Measurements from ENCODE around the gene C15orf39. TPM values are rescaled to one million over a fixed set of nuclear protein-coding genes. Genes with fewer than 3 reads are reported as not detected.
"Not testable (repeated sequence)": the region's sequence is repeated elsewhere in the genome, so short reads cannot be mapped to it uniquely, and the experiment has no call there.

Gene C15orf39
- total RNA-seq, 2 experiments from 2014 or later, result 7.4 to 8.7 TPM

DNA sequence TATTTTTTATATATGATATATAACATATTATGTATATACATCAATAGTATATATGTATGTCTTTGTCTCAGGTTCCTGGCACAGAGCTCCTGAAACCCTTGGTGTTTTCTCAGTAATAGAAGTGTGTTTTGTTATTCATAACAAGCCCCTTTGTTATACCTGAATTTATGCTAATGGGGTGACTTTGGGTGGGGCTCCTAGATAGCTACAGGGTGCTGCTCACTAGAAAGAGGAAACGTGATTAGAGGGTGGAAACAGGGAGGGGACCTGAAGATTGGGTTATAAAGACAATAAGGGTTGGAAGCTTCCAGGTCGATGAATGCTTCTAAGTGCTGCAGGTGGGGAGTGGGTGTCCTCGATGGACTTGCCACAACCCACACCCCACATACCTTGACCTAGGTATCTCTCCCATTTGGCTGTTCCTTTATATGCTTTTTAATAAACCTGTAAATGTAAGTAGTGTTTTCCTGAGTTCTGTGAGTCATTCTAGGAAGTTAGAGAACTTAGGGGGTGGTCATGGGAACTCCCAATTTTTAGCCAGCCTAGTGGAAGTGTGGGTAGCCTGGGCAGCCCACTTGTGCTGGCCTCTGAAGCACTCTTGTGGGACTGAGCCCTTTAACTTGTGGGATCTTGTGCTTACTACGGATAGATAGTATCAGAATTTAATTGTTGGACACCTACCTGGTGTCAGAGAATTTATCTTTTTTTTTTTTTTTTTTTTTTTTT lies 36.9 kb upstream of the C15orf39 start:
- Mint-ChIP-seq H3K4me1 (ENCODE audit: low read depth) (peaks cover 8% of the 10 kb centered on the region), H3K9me3 (no peaks in the 10 kb centered on the region), H3K27ac (no peak overlapping the region), H3K36me3 (ENCODE audit: low read depth) (no peaks in the 10 kb centered on the region), H3K27me3 (ENCODE audit: low read depth) (peaks cover 2% of the 10 kb centered on the region), H3K4me3 (no peak overlapping the region)
- DNase-seq, result no peak
- CTCF ChIA-PET, result no interaction called here
- intact Hi-C loops (cut with micrococcal nuclease), result no loop called here

- H3K27ac Mint-ChIP-seq; H3K36me3 Mint-ChIP-seq (ENCODE audit: low read depth); H3K9me3 Mint-ChIP-seq; H3K27me3 Mint-ChIP-seq (ENCODE audit: low read depth); intact Hi-C loops (cut with micrococcal nuclease); DNase-seq; H3K4me1 Mint-ChIP-seq (ENCODE audit: low read depth); CTCF ChIA-PET; H3K4me3 Mint-ChIP-seq: not testable (repeated sequence)
These were observed 35.1 kb upstream of the C15orf39 start for GRCh38 chr15:75166489-75167063.

DNA sequence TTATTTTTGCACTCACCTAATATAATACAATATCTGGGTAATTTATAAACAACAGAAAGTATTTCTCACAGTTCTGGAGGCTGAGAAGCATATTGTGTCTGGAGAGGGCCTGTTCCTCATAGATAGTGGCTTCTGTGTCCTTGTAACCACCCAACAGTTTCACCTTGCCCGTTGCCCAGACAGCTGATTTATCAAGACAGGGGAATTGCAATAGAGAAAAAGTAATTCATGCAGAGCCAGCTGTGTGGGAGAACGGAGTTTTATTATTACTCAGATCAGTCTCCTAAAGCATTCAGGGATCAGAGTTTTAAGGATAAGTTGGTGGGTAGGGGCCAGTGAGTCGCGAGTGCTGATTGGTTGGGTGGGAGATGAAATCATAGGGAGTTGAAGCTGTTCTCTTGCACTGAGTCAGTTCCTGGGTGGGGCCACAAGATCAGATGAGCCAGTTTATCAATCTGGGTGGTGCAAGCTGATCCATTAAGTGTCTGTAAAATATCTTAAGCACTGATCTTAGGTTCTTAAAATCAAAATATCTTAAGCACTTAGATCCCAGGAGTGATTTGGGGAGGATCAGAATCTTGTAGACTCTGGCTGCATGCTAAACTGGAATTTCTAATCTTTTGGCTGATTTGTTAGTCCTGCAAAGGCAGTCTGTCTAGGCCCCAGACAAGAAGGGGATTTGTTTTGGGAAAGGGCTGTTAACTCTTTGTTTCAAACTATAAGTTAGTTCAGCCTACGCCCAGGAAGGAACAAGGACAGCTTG lies 33.9 kb upstream of the C15orf39 start:
- H3K36me3 Mint-ChIP-seq (ENCODE audit: low read depth), result no peaks in the 10 kb centered on the region
- H3K27ac Mint-ChIP-seq, result no peak overlapping the region
- no peaks in the 10 kb centered on the region for H3K9me3 Mint-ChIP-seq
- intact Hi-C loops (cut with micrococcal nuclease), result no loop called here
- CTCF ChIA-PET, result interaction anchor here (0.9 kb wide), 1 partner anchor 34 kb away, joined by 3 read pairs; the partner anchor contains the start of gene C15orf39
- H3K4me3 Mint-ChIP-seq, result no peak overlapping the region
- no peaks in the 10 kb centered on the region for H3K27me3 Mint-ChIP-seq (ENCODE audit: low read depth)
- H3K4me1 Mint-ChIP-seq (ENCODE audit: low read depth), result peaks cover 8% of the 10 kb centered on the region
- peak; percentile 31 for DNase-seq

- H3K4me1 Mint-ChIP-seq (ENCODE audit: low read depth), result peaks cover 8% of the 10 kb centered on the region
- CTCF ChIA-PET, result interaction anchor here (0.9 kb wide), 1 partner anchor 33 kb away, joined by 3 read pairs; the partner anchor contains the start of gene C15orf39
These were observed 33.3 kb upstream of the C15orf39 start for GRCh38 chr15:75168374-75168773.

DNA sequence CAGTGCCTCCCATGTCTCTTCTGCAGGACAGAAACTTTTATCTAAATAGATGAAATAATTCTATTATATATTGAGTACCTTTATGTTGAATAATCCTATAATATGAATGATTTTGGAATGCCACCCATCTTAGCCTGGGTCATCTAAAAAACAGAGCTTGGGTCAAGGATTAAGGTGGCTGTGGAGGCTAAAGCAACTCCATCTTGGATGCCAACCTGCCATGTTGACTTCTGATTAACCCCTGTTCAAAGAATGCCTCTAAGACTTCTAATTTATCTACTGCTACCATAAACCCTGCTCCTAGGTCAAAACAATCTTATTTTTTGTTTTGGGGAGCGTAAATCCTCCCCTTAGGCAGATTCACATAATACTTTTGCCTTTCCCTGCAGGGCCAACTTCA lies 31.5 kb upstream of the C15orf39 start:
- no peak overlapping the region for H3K27ac Mint-ChIP-seq
- H3K36me3 Mint-ChIP-seq (ENCODE audit: low read depth), result no peaks in the 10 kb centered on the region
- CTCF ChIA-PET, result interaction anchor here (0.7 kb wide), 1 partner anchor 138 kb away, joined by 3 read pairs; no protein-coding TSS in a partner anchor
- DNase-seq, result no peak
- no peaks in the 10 kb centered on the region for H3K9me3 Mint-ChIP-seq
- H3K27me3 Mint-ChIP-seq (ENCODE audit: low read depth), result no peaks in the 10 kb centered on the region
- peaks cover 8% of the 10 kb centered on the region for H3K4me1 Mint-ChIP-seq (ENCODE audit: low read depth)
- intact Hi-C loops (cut with micrococcal nuclease), result no loop called here
- no peak overlapping the region for H3K4me3 Mint-ChIP-seq

More at GRCh38 chr15:75168374-75168773, 33.3 kb upstream of the C15orf39 start:
- no peaks in the 10 kb centered on the region for H3K9me3 Mint-ChIP-seq
- H3K27me3 Mint-ChIP-seq (ENCODE audit: low read depth), result no peaks in the 10 kb centered on the region
- no peak overlapping the region for H3K4me3 Mint-ChIP-seq
- H3K27ac Mint-ChIP-seq, result no peak overlapping the region
- no peak for DNase-seq
- intact Hi-C loops (cut with micrococcal nuclease), result no loop called here
- H3K36me3 Mint-ChIP-seq (ENCODE audit: low read depth), result no peaks in the 10 kb centered on the region

DNA sequence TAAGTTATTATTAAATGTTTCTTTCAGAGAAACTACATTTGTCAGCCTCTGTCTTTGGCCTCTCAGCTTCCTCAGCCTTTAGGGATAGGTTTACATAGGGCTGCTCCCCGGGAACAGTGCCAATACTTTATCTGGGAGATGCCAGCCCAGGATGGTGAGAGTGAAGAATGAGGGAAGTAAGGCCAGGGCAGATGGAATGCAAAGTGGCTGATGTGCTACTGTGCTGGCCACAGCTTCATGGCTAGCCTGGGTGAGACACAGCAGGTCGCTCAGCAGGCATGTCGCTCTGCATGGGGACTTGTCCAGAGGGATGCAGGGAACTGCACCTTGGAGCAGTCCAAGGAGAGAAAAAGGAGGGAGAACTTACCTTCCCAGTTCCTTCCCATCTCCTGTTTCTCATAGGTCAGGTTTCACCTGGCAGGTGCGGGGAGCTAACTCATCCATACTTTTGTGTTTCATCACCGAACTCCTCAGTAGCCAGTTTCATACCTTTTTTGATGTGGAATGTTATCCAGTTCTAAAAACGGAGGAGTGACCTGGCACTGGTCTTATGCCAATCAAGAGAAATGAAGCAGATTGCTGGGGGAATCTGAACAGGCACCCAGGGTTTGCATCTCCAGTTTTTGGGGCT lies 30.9 kb upstream of the C15orf39 start:
- H3K4me3 Mint-ChIP-seq, result no peak overlapping the region
- CTCF ChIA-PET, result interaction anchor here (0.6 kb wide), 1 partner anchor 636 kb away, joined by 3 read pairs; no protein-coding TSS in a partner anchor
- H3K27me3 Mint-ChIP-seq (ENCODE audit: low read depth), result no peaks in the 10 kb centered on the region
- peaks cover 8% of the 10 kb centered on the region for H3K4me1 Mint-ChIP-seq (ENCODE audit: low read depth)
- intact Hi-C loops (cut with micrococcal nuclease), result no loop called here
- H3K9me3 Mint-ChIP-seq, result no peaks in the 10 kb centered on the region
- no peak for DNase-seq
- no peak overlapping the region for H3K27ac Mint-ChIP-seq
- H3K36me3 Mint-ChIP-seq (ENCODE audit: low read depth), result no peaks in the 10 kb centered on the region

DNA sequence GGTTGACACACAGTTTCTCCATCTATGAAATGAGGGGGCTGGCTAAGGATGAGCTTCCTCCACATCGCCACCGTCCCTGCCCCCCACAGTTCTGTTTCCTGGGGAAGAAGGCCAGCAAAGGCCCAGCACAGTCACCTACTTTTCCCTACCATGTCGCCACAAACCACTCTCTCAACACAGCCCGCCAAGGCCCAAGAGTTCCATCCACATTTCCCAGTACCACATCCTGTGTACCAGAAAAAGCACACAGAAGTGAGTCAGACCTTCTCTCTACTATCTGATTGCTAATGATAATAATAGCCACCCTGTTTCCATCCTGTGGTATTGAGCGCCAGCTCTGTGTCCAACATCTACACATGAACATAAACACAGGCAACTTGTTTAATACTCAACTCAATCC lies 30.3 kb upstream of the C15orf39 start:
- Mint-ChIP-seq H3K27ac (no peak overlapping the region), H3K36me3 (ENCODE audit: low read depth) (no peaks in the 10 kb centered on the region), H3K4me1 (ENCODE audit: low read depth) (peaks cover 8% of the 10 kb centered on the region), H3K9me3 (no peaks in the 10 kb centered on the region), H3K27me3 (ENCODE audit: low read depth) (peaks cover under 1% of the 10 kb centered on the region), H3K4me3 (no peak overlapping the region)
- intact Hi-C loops (cut with micrococcal nuclease), result no loop called here
- DNase-seq, result no peak
- CTCF ChIA-PET, result interaction anchor here (0.6 kb wide), 1 partner anchor 635 kb away, joined by 3 read pairs; no protein-coding TSS in a partner anchor

DNA sequence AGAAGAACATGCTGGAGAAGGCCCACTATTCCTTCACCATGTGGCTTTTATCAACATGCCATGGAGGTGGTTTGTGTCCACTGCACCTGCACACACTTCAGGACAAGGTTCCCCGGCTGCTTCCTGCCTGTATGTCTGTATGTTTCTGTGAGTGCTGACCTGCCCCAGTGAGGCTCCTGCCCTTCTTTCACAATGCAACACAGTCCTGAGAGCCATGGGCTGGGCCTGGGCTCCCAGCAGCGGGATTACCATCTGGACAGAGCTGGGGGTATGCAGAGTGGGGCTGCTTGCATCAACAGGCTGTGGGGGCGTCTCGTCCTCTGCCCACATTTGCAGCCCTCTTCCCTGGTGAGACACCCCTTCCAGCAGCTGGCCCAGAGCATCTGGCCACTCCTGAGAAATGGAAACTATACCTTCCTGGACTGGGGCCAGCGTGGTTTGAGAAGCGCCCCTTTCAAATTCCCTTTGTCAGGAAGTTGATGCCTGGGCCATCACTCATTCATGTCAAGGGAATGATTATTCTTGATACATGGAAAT lies 29.3 kb upstream of the C15orf39 start:
- intact Hi-C loops (cut with micrococcal nuclease), result no loop called here
- Mint-ChIP-seq H3K4me3 (no peak overlapping the region), H3K27ac (no peak overlapping the region), H3K36me3 (ENCODE audit: low read depth) (no peaks in the 10 kb centered on the region), H3K9me3 (no peaks in the 10 kb centered on the region), H3K4me1 (ENCODE audit: low read depth) (peaks cover 8% of the 10 kb centered on the region), H3K27me3 (ENCODE audit: low read depth) (peaks cover 7% of the 10 kb centered on the region)
- no peak for DNase-seq
- CTCF ChIA-PET, result no interaction called here

DNA sequence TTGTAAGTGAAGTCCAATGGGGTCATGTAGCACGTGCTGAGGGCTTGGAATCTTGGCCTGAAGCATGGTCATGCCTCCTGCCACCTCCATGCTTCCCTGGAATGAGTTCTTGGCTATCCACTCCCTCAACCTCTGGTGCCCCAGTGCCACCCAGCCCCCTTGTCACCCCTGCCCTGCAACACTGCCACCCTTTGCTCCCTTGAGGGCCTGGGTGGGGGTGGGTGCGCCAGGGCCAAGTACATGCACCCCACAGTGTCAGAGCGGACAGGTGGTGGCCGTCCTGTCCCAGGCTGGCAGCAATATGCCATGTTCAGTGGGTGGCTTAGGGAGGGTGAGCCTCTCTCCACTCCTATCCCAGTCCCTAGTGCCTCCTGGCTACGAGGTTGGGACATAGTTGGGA lies 27.6 kb upstream of the C15orf39 start:
- intact Hi-C loops (cut with micrococcal nuclease), result no loop called here
- Mint-ChIP-seq H3K4me3 (no peak overlapping the region), H3K4me1 (ENCODE audit: low read depth) (peaks cover 3% of the 10 kb centered on the region), H3K36me3 (ENCODE audit: low read depth) (no peaks in the 10 kb centered on the region), H3K27ac (no peak overlapping the region), H3K9me3 (no peaks in the 10 kb centered on the region), H3K27me3 (ENCODE audit: low read depth) (peaks cover 15% of the 10 kb centered on the region)
- DNase-seq, result no peak
- CTCF ChIA-PET, result no interaction called here

DNA sequence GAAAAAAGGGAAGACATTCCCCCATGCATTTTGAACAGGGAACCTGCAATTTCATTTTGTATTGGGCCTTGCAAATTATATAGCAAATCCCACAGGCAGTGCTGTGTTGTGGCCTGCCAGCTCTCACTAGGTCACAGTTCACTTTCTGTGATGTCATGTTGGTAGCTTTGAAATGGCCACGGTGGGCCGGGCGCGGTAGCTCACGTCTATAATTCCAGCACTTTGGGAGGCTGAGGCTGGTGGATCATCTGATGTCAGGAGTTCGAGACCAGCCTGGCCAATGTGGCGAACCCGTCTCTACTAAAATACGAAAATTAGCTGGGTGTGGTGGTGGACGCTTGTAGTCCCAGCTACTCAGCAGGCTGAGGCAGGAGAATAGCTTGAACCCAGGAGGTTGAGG lies 27.0 kb upstream of the C15orf39 start:
- CTCF ChIA-PET, result interaction anchor here (0.6 kb wide), 1 partner anchor 478 kb away, joined by 4 read pairs; no protein-coding TSS in a partner anchor
- no peaks in the 10 kb centered on the region for H3K36me3 Mint-ChIP-seq (ENCODE audit: low read depth)
- no peak overlapping the region for H3K27ac Mint-ChIP-seq
- peaks cover 20% of the 10 kb centered on the region for H3K27me3 Mint-ChIP-seq (ENCODE audit: low read depth)
- H3K9me3 Mint-ChIP-seq, result no peaks in the 10 kb centered on the region
- no peak overlapping the region for H3K4me3 Mint-ChIP-seq
- peaks cover 5% of the 10 kb centered on the region for H3K4me1 Mint-ChIP-seq (ENCODE audit: low read depth)
- intact Hi-C loops (cut with micrococcal nuclease), result no loop called here
- no peak for DNase-seq

DNA sequence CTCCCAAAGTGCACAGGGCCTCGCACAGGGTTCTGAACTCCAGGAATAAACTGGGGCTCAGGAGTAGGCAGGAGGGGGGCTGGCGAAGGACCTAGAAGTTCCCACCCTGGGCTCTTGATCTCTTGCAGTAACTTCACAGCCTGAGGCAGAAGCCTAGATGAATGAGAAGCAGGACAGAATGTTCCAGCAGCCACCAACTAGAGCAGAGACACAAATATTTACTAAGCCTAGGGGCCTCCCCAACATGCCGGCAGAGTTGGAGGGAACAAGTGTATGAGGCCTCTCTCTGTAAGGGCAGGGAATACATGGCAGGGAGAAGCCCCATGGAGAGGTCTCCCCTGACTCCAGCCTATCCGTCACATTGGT lies 25.3 kb upstream of the C15orf39 start:
- CTCF ChIA-PET, result interaction anchor here (1.0 kb wide), 1 partner anchor 28 kb away, joined by 3 read pairs; no protein-coding TSS in a partner anchor
- no peaks in the 10 kb centered on the region for H3K36me3 Mint-ChIP-seq (ENCODE audit: low read depth)

More for the DNA sequence above, 25.3 kb upstream of the C15orf39 start:
- Mint-ChIP-seq H3K4me1 (ENCODE audit: low read depth) (peaks cover 5% of the 10 kb centered on the region), H3K4me3 (no peak overlapping the region), H3K27ac (no peak overlapping the region), H3K9me3 (no peaks in the 10 kb centered on the region), H3K27me3 (ENCODE audit: low read depth) (peaks cover 33% of the 10 kb centered on the region)
- intact Hi-C loops (cut with micrococcal nuclease), result no loop called here
- DNase-seq, result no peak

Data from activated naive CD4-positive, alpha-beta T cell treated with anti-CD3 and anti-CD28 coated beads for 36 hours (primary cell).